Ishikawa (cell line): ENCODE results near the gene PRRT4.

Experiments
- CREB1 ChIP-seq: IDR thresholded peaks from 2 replicates; pipeline ENCODE4 v1.6.1; 2012; ENCODE audit warnings: low read depth
- EP300 ChIP-seq: IDR thresholded peaks from 2 replicates; pipeline ENCODE4 v1.6.1; 2012; ENCODE audit warnings: borderline replicate concordance
- FOXM1 ChIP-seq: IDR thresholded peaks from 2 replicates; pipeline ENCODE4 v1.6.1; 2012; ENCODE audit warnings: low read depth, borderline replicate concordance
- RAD21 ChIP-seq: IDR thresholded peaks from 2 replicates; pipeline ENCODE4 v1.6.1; 2012; ENCODE audit warnings: low read depth
- TAF1 ChIP-seq: IDR thresholded peaks from 2 replicates; pipeline ENCODE4 v1.6.1; 2012; ENCODE audit warnings: low read depth, mild to moderate bottlenecking
- TCF12 ChIP-seq: IDR thresholded peaks from 2 replicates; pipeline ENCODE4 v1.6.1; 2012; ENCODE audit warnings: low read depth
- TEAD4 ChIP-seq: IDR thresholded peaks from 2 replicates; pipeline ENCODE4 v1.6.1; 2012
- YY1 ChIP-seq: IDR thresholded peaks from 2 replicates; pipeline ENCODE4 v1.6.1; 2012; ENCODE audit warnings: low read depth

GRCh38 chr7:128350708-128351295, 10.7 kb downstream of the PRRT4 start:
- TF ChIP-seq RAD21 (no peak), YY1 (no peak), EP300 (no peak), TCF12 (no peak), TAF1 (no peak), FOXM1 (no peak), TEAD4 (no peak), CREB1 (no peak)
